Fibroblast of gingiva (primary cell): ENCODE results near the gene TMEM92.
A peak's percentile ranks its signal among the peaks of the same experiment; 100 is the strongest.
"Not testable (repeated sequence)": the region's sequence is repeated elsewhere in the genome, so short reads cannot be mapped to it uniquely, and the experiment has no call there.

Experiments
- DNase-seq: peaks from one replicate; pipeline ENCODE4 v3.0.0-alpha.2; 2011; ENCODE audit warnings: low read depth

TMEM92 gene

GRCh38 chr17:50301891-50302584 is 27.8 kb downstream of the TMEM92 start:
- no peak for DNase-seq

DNA sequence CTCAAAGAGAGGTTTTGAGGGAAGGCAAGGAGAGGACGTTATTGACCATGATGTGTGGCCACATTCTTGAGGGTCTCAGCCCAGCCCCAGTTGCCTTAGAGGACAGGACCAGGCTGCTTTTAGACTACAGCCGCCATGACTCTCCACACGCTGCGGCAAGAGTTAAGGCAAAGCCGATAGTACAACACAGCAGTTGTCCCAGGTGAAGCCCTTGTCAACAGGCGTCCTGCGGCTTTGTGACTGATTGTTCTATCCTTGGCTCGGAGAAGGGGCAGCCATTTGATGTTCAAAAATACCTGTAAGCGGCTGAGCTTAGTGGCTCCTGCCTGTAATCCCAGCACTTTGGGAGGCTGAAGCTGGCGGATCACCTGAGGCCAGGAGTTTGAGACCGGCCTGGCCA is 28.8 kb downstream of the TMEM92 start:
- no peak for DNase-seq

- no peak for DNase-seq
These were observed 29.3 kb downstream of the TMEM92 start for GRCh38 chr17:50303596-50303995.

GRCh38 chr17:50304781-50305404 is 30.6 kb downstream of the TMEM92 start:
- DNase-seq = peak; percentile 19

- no peak for DNase-seq
These were observed 33.4 kb downstream of the TMEM92 start for GRCh38 chr17:50307654-50308053.

DNA sequence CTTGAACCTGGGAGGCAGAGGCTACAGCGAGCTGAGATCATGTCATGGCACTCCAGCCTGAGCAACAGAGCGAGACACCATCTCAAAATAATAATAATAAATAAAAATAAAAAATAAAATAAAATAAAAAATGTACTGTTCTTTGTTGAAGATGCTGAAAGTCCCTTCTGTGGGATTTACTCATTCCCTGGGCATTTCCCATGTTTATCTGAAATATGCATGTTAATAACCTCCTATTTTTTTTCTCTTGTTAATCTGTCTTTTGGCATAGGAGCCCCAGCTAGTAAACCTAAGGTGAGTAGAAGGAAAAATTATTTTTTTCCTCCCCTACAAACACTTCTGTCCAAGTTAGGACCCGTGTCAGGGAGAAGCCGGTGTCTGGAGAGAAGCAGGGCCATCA is 34.4 kb downstream of the TMEM92 start:
- no peak for DNase-seq

DNA sequence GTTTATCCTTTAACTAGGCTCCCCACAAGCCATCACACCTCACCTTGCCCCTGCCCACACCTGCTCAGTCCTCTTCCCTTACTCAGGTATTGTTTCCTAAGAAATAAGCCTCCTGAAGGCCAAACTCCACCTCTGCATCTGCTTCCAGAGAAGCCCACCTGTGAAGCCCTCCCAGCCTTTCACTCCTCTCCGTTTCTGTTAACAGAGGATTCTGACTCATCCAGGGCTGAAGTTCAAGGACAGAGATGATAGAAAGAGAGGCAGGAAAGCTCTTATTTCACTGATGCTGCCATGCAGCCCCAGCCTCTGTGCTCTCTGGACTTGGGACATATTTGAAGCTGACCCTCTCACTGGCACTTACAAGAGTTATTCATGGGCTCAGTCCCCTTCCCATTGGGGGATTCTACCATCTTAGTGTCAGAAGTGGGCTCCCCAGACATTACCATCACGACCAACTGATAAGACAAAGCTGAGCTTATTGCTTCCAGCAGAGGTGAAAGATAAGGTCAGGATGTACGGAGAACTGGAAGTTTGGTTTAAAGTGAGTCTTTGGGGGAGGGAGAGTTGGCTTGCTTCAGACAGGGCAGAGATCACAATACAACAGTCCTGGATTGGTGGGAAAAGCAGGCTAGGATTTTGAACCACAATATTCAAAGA is 36.3 kb downstream of the TMEM92 start:
- DNase-seq = no peak

GRCh38 chr17:50311112-50311460 is 36.8 kb downstream of the TMEM92 start:
- DNase-seq = no peak

- DNase-seq = no peak
These were observed 37.2 kb downstream of the TMEM92 start for GRCh38 chr17:50311483-50311882.

- DNase-seq = peak; percentile 29
These were observed 38.0 kb downstream of the TMEM92 start for GRCh38 chr17:50312308-50312707.

- DNase-seq = no peak
These were observed 40.3 kb downstream of the TMEM92 start for GRCh38 chr17:50314456-50315011.

DNA sequence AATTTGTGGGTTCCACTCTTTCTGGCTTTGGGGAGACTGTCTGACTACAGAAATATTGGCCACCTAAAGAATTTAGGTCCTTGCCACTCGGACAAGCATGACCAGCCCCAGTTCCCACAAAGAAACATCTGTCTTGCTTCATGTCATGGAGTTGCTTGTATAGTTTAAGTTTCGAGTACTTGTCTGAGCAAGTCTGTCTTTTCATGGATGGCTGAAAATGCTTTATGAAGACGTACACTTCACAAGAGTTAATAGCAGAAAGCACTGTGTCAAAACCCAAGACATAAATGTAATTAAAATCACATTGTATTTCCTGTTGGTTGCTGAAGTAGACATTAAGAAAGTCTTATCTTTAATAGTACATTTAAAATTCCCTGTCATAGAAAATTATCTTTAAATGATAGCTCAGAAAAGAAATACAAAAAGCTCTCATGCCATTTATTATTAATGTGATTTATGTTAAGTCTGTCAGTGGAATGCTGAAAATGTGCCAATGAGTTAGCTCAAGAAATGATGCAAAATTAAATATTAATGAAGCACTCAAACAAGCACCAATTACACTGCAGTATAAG is 41.8 kb downstream of the TMEM92 start:
- no peak for DNase-seq

GRCh38 chr17:50316660-50317059 is 42.4 kb downstream of the TMEM92 start:
- DNase-seq = not testable (repeated sequence)

DNA sequence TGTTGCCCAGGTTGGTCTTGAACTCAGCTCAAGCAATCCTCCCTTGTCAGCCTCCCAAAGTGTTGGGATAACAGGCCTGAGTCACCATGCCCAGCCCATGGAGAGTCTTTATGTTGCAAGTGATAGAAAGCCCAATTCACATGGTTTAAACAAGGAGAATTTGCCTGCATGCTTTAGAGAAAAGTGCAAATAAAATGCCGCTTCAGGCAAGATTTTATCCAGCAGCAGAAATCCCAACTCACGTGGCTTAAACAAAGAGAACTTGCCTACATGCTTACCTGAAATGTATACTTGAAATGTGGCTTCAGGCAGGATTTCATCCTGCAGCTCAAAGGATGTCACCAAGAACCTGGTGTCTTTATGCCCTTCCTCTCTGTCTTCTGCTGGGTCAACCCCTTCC is 42.9 kb downstream of the TMEM92 start:
- no peak for DNase-seq

DNA sequence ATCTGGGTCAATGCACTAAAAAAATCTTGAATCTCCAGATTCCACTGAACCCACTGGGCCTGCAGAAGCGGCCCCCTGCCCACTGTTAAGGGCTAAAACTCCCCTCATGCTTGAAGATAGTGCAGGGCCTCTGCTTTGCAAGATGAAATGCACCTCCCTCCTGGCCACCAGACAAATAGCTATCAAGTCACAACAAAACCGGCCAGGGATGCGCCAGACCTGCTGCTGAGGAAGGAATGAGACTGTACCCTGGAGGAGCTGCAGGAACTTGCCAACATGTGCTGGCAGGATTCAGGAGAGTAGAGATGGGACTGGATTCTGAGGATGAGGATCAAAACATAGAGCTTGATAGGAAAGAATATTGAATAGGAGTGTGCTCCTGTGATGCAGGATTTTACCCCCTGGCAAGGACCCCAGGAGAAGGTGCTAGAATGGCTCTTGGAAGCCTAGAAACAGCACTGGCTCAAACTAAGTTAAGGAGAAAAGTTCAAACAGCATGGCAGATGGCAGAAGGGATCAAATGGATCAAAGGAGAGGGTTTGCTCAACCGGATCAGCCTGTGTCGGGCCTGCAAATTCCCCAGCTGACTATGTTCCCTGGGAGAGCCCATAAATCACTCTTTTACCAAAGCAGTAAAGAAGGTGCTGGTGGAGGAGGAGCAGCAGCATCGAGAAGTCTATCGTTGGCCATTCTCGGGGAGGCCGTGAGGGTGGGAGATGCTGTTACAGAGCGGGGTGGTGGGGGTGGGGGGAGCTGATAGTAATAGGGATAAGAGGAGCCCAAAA is 44.4 kb downstream of the TMEM92 start:
- no peak for DNase-seq

GRCh38 chr17:50319306-50320004 is 45.2 kb downstream of the TMEM92 start:
- no peak for DNase-seq

GRCh38 chr17:50322271-50322670 is 48.0 kb downstream of the TMEM92 start:
- no peak for DNase-seq

- no peak for DNase-seq
These were observed 48.8 kb downstream of the TMEM92 start for GRCh38 chr17:50323060-50323459.

GRCh38 chr17:50325906-50326305 is 51.6 kb downstream of the TMEM92 start:
- no peak for DNase-seq

DNA sequence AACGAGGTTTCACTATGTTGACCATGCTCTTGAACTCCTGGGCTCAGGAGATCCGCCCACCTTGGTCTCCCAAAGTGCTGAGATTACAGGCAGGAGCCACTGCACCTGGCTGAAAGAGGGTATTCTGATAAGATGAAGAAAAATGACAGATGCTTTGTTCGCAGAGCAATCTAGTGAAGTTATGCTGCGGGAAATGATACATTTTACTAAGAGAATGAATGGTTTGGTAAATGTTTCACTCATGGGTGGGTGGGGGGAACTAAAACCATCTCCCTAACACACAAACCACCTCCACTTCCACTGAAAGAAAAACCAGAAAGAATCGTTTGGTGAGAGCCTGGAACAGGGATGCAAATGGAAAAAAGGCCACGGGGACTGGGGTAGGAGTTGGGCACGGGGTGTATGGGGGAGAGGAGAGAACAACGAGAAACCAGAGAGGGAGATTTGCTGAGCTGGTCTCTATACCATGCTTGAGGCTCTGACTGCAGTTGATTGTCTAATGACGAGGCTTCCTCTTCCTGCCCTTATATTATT is 52.6 kb downstream of the TMEM92 start:
- no peak for DNase-seq
